ENCODE measurements around the gene CATSPERZ.

The CATSPERZ gene

GRCh38 chr11:64276653-64277431 lies 23.3 kb upstream of the CATSPERZ start:
- H3K4me2 ChIP-seq, result peak overlapping the region; percentile 37 to 73 (median 66); a peak in 20 of 22 replicates
- H3K9ac ChIP-seq, result peak overlapping the region; percentile 6 to 62 (median 53); a peak in 19 of 22 replicates
- H3K4me1 ChIP-seq, result peaks cover 18 to 40% (median 22%) of the 10 kb centered on the region in 10 experiments
- no peaks in the 10 kb centered on the region for H3K27me3 ChIP-seq
- H3K9me3 ChIP-seq (replicated peaks in 1 of 11), result no peaks in the 10 kb centered on the region
- peaks cover 17 to 73% (median 40%) of the 10 kb centered on the region in 11 experiments; a peak in 21 of 22 replicates for H3K36me3 ChIP-seq
- H3K4me3 ChIP-seq, result no peak overlapping the region
- no peak for TF ChIP-seq Cebpa-rat (IDR thresholded peaks at IDR 0.05)
- H3K27ac ChIP-seq, result peak overlapping the region in 5 of 11 experiments; percentile 6 to 47 (median 28); a peak in 5 of 22 replicates
- peaks cover 0 to 8% (median 0%) of the 10 kb centered on the region in 11 experiments; a peak in 2 of 22 replicates for H4K20me1 ChIP-seq

GRCh38 chr11:64278576-64279190 lies 21.5 kb upstream of the CATSPERZ start:
- Histone ChIP-seq H3K9ac (peak overlapping the region in 3 of 11 experiments; percentile 19 to 44 (median 24); a peak in 3 of 22 replicates), H3K4me1 (peaks cover 14 to 31% (median 19%) of the 10 kb centered on the region in 10 experiments), H3K27me3 (no peaks in the 10 kb centered on the region), H3K9me3 (replicated peaks in 1 of 11) (no peaks in the 10 kb centered on the region), H4K20me1 (peaks cover 0 to 8% (median 0%) of the 10 kb centered on the region in 11 experiments; a peak in 2 of 22 replicates), H3K27ac (no peak overlapping the region), H3K36me3 (peaks cover 17 to 71% (median 49%) of the 10 kb centered on the region in 11 experiments; a peak in 21 of 22 replicates), H3K4me2 (no peak overlapping the region), H3K4me3 (no peak overlapping the region)
- TF ChIP-seq Cebpa-rat (IDR thresholded peaks at IDR 0.05), result no peak

GRCh38 chr11:64281957-64282770 lies 18.0 kb upstream of the CATSPERZ start:
- Histone ChIP-seq H3K4me1 (peaks cover 24 to 30% (median 27%) of the 10 kb centered on the region in 10 experiments), H3K27me3 (no peaks in the 10 kb centered on the region), H3K36me3 (peaks cover 7 to 46% (median 32%) of the 10 kb centered on the region in 11 experiments; a peak in 20 of 22 replicates), H3K9me3 (replicated peaks in 1 of 11) (no peaks in the 10 kb centered on the region), H3K4me3 (no peak overlapping the region), H3K9ac (no peak overlapping the region), H4K20me1 (peaks cover 0 to 7% (median 0%) of the 10 kb centered on the region in 11 experiments; a peak in 2 of 22 replicates), H3K27ac (no peak overlapping the region), H3K4me2 (no peak overlapping the region)
- no peak for TF ChIP-seq Cebpa-rat (IDR thresholded peaks at IDR 0.05)

DNA sequence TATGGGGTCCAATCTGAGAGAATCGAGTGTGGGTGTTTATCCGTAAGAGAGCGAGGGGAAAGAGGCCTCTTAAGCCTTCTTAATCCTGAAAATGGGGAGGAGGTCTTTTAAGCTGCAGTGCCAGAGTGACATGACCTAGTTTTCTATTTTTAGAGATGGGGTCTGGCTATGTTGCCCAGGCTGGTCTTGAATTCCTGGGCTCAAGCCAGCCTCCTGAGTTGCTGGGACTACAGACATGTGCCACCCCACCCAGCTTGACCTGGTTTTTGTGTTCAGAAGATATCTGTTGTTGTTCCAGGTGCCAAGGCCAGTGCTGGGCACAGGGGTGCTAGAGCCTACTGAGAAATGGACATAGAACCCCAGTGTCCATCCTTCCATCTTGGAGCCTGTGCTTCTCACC lies 17.1 kb upstream of the CATSPERZ start:
- TF ChIP-seq Cebpa-rat (IDR thresholded peaks at IDR 0.05), result no peak
- Histone ChIP-seq H4K20me1 (peaks cover 0 to 13% (median 0%) of the 10 kb centered on the region in 11 experiments; a peak in 1 of 22 replicates), H3K27ac (0 out of 22 replicates have a peak overlapping the region, but pooled peaks of 1 of the 11 experiments have one; percentile 2), H3K9me3 (replicated peaks in 1 of 11) (no peaks in the 10 kb centered on the region), H3K36me3 (peaks cover 5 to 37% (median 23%) of the 10 kb centered on the region in 11 experiments; a peak in 19 of 22 replicates), H3K4me1 (peaks cover 25 to 31% (median 26%) of the 10 kb centered on the region in 10 experiments), H3K4me2 (peak overlapping the region; percentile 92 to 100 (median 96)), H3K27me3 (no peaks in the 10 kb centered on the region), H3K9ac (peak overlapping the region in 9 of 11 experiments; percentile 83 to 92 (median 88); a peak in 16 of 22 replicates), H3K4me3 (peak overlapping the region in 1 of 10 experiments; percentile 81; a peak in 1 of 20 replicates)

DNA sequence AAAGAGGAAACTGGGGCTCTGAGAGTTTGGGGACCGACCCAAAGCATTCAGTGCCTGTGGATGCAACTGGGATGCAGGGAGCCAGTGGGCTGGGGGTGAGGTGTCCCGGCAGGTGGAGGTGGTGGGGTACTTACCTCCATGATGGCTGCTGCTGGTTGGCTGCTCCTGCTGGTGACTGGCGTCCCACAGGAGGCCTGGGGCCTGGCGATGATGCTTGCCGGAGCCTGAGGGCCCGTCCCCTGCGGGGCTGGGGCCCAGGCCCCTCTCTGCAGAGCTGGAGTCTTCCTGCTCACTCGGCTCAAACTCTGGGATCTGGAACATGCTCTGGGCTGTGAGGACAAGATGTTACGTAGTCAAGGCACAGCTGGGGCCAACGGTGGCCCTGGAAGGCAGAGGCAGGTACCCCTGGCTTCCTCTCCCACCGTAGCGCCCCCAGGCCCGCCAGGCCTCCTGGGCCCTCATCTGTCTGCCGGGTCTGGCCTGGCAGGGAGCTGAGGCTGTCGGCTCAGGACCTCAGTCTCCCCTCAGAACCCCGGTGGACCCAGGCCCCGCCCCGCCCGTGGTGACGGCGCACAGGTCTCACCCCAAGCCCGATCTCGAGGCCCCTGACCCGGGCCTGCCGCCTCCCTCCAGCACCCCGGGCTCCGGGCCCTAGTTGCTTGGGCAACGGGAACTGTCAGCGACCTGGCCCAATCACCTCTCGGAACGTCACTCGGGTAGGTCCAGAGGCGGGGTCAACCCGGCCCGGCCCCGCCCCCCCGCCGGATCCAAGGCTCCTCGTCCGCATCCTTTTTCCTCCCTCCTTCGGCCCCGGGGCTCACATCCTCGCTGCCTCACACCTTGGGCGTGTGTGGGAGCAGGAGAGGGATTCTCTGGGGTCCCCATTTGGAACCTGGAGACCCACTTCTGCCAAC lies 15.9 kb upstream of the CATSPERZ start, which contains the start of gene BAD:
Gene BAD, minus strand, starts transcription at position 618 of the 914 bp plus-strand sequence. Its CDS starts 297 bp downstream, at position 321.
- Histone ChIP-seq H3K9ac (peak within 1 kb of the TSS; percentile 80 to 92 (median 88)), H3K36me3 (peaks cover 0 to 26% (median 12%) of the 10 kb centered on the region in 11 experiments; a peak in 12 of 22 replicates), H3K4me2 (peak within 1 kb of the TSS; percentile 92 to 100 (median 96)), H4K20me1 (peaks cover 0 to 15% (median 1%) of the 10 kb centered on the region in 11 experiments; a peak in 3 of 22 replicates), H3K9me3 (replicated peaks in 1 of 11) (no peaks in the 10 kb centered on the region), H3K4me1 (peaks cover 25 to 31% (median 26%) of the 10 kb centered on the region in 10 experiments), H3K27ac (peak within 1 kb of the TSS; percentile 77 to 94 (median 85)), H3K4me3 (peak within 1 kb of the TSS; percentile 61 to 90 (median 80)), H3K27me3 (peaks cover 2 to 7% (median 3%) of the 10 kb centered on the region in 11 experiments; a peak in 21 of 22 replicates)
- TF ChIP-seq Cebpa-rat (IDR thresholded peaks at IDR 0.05), result no peak

- Histone ChIP-seq H3K4me2 (peak within 1 kb of the TSS; percentile 94 to 100 (median 97)), H3K27ac (peak within 1 kb of the TSS; percentile 77 to 94 (median 85)), H4K20me1 (peaks cover 0 to 25% (median 10%) of the 10 kb centered on the region in 11 experiments; a peak in 10 of 22 replicates), H3K27me3 (peaks cover 11 to 16% (median 12%) of the 10 kb centered on the region in 11 experiments), H3K9me3 (replicated peaks in 1 of 11) (no peaks in the 10 kb centered on the region), H3K9ac (peak within 1 kb of the TSS; percentile 80 to 92 (median 88)), H3K4me1 (peaks cover 25 to 31% (median 26%) of the 10 kb centered on the region in 10 experiments), H3K36me3 (peaks cover 0 to 22% (median 10%) of the 10 kb centered on the region in 11 experiments; a peak in 12 of 22 replicates), H3K4me3 (peak within 1 kb of the TSS; percentile 61 to 90 (median 80))
- no peak for TF ChIP-seq Cebpa-rat (IDR thresholded peaks at IDR 0.05)
Observed at GRCh38 chr11:64284962-64285884, 14.9 kb upstream of the CATSPERZ start, which contains the start of gene GPR137. TSS of gene GPR137 (plus strand) at chr11:64285848. CDS start at chr11:64286525, 677 bp downstream.
